D341Med (cell line): ENCODE data around the gene ZNF488.
"Not testable (repeated sequence)": the region's sequence is repeated elsewhere in the genome, so short reads cannot be mapped to it uniquely, and the experiment has no call there.

ENCODE experiments used
- DNase-seq: peaks from one replicate; pipeline ENCODE4 v3.0.0; 2012; ENCODE audit warnings: low spot score

Gene ZNF488

DNA sequence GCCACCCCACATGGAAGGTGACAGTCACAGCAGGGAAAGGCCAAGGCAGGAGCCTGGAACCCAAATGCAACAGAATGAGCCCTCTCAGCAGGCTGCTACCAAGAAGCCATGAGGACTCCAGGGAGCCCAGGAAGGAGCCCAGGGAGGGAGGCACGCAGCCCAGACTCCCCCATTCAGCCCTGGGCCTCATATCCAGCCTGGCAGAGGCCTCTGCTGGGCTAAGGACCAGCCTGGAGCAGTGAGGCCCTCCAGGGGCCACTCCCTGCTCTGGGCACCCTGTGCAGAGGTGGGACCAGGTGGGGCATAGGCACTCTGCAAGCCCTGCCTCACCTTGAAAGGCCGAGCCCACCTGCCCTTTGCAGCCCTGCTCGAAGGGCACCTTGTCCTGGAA lies 25.8 kb upstream of the ZNF488 start:
- DNase-seq, result no peak

DNA sequence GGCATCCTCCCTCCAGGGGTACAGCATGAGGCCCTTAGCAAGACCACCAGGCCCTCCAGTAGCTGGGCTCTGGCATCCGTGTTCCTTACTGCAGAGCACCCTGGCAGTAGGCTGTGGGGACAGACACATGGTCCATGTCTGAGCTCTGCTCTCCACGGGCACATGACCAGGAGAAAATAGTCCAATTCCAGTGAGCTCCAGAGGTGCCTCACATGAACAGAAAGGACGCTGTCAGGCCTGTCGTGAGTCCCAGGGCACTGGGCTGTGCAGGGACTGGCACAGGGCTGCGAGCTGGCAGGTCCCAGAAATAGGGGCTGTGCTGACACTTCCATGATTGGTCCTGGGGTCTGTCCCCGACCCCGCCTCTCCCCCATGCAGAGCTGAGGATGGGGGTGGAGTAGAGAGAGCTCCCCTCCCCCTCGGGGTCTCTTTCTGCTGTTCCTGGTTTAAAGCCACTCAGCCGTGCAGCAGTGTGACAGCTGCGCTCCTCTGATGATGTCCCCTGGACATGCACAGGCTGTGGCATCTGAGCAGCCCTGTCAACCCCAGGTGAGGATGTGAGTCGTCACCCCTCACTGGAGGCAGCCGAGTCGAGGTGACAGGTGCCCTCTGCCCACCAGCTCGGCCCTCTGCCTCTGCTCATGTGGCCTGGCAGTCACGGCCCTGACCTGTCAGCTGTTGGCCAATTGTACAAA lies 25.2 kb upstream of the ZNF488 start:
- no peak for DNase-seq

DNA sequence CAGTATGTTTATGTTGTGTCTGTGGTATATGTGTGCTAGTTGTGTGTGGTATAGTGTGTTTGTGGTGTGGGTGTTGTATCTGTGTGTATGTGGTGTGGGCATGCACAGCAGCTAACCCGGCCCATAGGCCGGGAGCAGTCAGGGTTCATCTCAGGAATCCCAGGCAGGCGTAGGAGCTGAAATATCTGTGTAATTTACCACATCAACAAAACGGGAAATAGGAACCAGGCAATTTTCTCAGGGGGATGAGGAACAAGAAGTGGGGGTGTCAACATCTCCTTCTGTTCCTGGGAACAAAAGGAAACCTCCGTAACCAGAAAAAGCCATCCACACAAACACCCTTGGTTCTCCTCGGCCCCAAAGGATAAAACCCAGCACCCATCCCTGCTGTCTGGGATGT lies 24.5 kb upstream of the ZNF488 start:
- DNase-seq, result no peak

DNA sequence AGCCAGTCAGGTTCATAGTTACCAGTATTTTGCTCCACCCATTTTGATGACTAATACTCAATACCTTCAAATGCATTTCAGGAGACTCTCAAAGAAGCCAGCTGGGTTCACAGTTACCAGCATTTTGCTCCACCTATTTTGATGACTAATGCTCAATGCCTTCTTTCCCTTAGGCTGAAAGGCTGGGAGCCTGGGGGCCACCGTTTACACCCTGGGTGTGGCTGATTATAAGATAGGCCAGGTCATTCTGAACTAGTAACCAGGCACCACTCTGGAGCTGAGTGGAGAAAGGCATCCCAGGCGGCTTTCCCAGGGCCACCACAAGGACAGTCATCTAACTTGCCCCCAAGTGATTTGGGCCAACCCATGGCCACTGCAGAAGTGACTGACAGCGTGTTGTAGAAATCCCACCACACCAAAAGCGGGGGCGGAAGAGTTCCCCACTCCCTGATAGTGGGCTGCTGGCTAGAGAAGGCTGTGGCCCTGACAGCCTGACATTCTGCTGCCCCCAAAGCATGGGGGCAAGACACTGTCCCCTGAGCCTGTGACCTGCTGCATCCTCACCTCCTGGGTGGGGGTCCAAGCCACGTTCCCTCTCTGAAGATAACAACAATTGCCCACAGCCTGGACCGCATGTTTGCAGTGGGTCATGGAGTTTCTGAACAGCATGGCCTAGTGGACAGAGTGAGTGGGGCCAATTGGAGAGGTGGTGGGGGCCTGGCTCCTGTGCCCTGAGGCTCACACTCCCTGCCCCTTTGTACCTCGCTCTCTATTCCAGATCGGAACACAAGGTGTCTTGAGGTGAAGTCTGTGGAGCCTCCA lies 23.0 kb upstream of the ZNF488 start:
- DNase-seq, result peak; percentile 17

DNA sequence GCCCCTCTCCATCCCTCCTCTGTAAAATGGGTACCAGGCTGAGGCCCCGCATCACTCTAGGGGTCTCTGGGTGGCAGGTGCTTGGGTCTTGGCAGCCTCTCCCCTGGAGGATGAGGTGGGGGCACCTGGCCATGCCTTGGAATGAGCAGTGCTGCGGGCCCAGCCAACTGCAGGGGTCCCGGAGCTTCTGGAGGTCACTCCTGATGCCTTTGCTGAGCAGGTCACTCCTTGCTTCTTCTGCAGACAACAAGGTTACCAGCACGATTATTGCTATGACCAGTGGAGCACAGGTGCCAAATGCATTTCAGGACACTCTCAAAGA lies 22.4 kb upstream of the ZNF488 start:
- no peak for DNase-seq

DNA sequence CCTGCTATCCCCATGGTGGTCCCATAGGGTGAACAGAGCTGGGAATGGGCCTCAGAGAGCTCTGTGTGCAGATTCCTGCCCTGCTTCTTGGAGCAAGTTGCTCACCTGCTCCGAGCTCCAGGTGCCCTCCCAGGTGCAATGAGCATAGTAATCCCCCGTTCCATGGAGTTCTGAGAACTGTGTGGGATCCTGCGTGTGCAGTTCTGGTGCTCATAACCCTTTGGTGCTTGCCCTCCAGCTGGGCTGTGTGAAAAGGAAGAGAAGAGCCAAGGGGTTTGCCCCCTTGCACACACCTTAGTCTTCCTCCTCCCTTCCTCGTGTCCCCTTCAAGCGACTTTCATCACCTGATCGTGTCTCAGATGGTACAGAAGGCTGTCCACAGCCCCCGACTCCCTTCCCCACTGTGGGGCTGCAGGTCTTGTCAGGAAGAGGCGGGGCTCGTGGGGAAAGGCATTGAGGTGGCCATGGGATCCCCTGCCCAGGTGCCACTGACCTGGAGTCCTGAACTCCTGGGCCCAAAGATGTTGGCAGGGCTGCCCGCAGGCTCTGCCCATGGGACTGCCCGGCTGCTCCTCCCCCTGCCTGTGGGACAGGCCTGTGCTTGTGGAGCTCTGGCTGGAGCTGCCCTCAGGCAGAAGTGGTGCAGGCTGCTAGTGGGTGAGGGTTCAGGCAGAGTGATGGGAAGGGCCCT lies 21.9 kb upstream of the ZNF488 start:
- DNase-seq, result peak; percentile 12

DNA sequence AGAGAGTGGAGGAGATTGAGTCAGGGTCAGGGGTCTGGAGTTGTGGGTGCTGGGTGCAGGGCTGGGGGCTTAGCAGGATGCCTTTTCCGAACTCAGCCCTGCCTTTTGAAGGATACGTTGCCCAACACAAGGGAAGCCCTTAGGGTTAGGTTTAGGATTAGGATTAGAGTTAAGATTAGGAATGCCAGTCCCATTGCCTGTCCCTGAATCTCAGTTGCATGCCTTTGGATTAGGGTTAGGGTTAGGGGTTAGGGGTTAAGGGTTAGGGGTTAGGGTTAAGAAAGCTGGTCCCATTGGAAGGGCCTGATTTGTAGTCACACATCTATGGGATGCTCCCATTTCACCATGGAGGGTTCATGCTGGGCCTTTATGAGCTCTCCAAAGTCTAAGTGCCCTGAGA lies 20.8 kb upstream of the ZNF488 start:
- no peak for DNase-seq

DNA sequence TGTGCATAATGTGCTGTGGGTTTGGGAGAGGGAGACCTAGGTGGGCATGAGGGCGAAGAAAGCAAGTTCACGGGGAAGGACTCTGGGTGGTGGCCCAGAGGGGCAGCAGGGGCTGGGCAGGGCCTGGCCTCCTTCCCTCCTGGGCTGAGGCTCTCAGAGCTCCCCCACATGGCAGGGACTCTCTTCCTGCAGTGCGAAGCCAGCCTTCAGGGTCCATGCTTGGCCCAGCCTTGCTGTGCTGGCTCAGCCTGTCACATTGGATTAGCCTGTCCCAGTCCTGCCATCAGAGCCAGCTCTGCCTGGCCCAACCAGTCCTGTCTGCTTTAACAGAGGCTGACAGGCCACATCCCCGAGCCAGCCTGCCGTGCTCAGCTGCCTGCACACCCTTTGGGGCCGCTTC lies 20.4 kb upstream of the ZNF488 start:
- DNase-seq, result peak; percentile 26

DNA sequence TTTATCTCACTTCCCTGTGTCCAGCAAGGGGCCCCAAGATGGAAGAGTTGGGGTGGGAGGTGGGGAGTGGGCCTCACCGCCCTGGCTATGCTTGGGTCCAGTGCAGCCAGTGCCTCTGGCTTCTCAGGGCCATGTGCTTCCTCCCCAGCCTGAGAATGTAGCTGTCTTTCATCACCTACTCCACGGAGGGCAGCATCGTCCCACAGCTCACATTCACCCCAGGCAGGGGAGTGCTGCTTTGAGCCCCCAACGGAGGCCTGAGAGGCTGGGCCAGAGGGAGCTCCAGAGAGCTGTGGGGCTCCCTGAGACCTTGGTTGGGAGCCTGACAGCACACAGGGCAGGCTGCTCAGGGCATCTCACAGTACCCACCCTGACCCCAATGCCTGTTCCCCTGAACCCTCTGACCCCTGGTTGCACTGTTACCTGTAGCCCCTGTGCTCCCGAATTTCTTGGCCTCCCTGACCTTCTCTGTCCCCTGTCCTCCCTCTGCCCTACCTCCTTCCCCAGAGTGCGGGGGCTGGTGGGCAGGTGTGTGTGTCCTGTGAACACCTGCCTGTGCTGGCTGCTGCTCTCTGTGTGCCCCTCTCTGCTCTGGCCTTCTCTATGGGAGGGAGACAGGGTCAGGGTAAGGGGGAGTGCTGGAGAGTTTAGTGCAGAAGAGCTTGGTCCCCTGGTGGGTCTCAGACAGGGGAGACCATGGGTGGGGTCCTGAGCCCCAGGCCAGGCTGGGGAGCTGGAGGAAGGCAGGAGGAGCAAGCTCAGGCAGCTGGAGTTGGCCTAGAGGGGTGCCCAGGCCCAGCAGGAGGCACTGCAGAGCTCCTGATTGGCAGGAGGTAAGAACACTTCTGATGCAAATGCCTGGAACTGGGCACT lies 19.6 kb upstream of the ZNF488 start:
- peak; percentile 17 for DNase-seq

DNA sequence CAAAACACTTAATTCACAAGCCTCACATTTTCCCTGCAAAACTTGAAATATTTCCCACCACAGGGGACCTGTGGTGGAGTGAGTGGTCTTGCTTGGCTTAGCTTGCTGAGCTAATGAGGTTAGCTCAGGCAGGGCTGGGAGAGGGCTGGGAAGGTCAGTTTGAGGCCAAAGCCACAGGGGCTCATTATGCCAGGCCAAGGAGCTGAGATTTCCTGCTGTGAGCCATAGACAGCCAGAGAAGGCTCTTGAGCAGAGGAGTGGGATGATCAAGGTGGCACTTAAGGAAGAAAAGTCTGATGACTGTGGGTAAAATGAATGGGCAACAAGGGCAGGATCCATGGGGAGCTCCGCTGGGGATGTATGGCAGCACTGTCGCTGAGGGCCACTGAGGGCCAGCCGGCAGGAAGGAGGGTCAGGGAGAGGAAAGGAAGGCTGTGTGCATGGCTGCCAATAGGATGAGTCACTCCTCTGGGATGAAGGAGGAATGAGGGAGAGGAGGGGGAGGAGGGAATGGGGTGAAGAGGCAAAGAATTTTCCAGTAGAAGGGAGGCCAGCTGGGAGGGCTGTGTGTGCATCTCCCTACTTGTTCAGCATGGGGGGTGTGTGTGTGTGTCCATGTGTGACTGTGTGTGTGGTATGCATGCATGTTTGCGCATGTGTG lies 18.7 kb upstream of the ZNF488 start:
- DNase-seq, result peak; percentile 15

DNA sequence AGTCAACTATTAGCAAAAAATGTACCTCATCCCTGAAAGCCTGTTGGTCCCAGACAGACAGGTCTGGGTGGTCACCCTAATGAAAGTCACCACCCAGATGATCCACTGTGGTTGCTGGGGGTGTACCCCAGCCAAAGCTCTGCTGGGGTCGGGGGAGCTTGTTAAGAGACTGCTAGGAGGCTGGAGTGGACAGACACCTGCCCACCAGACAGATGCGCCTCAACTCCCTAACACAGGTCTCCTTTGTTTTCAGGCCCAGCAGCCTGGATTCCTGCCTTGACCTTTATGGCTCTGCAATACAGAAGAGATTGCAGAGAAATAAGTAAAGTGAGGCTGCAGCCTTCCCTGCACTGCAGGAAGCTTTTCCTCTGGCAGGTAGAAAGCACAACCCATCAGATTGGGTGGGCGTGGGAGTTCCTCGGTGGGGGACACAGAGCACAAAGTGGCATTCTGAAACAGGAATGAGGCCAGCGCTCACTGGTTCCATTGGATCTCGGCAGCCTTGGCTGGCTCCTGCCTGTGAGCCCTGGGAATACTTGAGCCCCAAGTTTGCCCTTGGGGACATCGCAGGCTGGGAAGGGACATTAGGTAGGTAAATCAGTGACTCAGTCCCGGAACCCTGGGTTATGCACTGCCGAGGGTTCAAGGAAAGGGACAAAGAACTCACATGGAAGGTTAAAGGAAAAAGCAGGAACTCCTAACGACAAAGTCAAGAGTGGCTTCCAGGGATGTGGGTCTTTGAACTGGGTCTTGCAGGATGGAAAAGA lies 18.0 kb upstream of the ZNF488 start:
- DNase-seq, result peak; percentile 14

DNA sequence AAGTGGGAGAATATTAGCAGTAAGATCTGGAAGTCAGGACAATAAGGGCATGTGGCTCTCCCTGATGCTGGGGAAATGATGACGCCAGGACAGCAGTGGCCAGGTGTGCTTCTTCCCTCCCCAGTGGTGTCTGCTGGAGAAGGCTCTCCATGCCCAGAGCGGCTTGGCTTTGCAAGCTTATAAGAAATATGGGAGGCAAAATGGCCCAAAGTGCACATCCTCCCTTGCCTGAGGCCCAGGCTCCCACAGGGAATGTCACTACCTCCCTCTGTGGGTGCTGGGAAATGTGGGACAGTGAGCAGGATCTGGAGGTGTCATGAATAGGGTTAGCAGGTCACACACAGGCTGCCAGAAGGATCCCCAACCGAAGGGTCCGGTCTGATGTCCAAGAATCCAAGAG lies 17.1 kb upstream of the ZNF488 start:
- peak; percentile 12 for DNase-seq

DNA sequence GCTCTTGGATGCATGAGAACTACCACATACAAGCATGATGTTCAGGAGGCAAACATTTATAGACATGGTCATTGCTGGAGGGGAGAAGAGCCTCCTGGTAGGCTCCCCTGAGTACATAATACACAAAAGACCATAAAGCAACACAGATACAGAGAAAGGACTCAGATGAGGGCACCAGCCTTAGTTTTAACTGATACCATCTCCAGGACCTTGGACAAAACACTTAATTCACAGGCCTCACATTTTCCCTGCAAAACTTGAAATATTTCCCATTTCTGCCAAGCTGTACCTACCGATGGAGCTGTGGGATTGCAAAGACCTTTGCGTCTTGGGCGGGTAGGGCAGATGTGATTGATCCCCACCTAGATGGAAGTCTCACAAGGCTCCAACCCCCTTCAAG lies 16.7 kb upstream of the ZNF488 start:
- DNase-seq, result no peak

DNA sequence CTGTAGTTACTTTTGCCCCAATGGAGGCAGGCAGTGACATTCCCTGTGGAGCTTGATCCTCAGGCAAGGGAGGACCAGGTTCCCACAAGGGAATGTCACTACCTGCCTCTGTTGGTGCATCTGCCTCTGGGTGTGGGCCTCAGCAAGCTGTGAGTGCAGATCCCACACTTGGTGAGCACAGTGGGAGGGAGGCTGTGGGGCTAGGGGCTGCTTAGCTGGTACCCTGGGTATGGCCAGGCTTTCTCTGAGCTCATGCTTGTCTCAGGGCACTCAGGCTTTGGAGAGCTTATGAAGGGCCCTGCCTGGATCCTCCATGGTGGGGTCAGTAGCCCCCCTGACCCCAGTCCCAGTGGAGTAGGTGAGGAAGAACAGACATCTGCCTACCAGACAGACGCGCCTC lies 16.2 kb upstream of the ZNF488 start:
- peak; percentile 10 for DNase-seq

DNA sequence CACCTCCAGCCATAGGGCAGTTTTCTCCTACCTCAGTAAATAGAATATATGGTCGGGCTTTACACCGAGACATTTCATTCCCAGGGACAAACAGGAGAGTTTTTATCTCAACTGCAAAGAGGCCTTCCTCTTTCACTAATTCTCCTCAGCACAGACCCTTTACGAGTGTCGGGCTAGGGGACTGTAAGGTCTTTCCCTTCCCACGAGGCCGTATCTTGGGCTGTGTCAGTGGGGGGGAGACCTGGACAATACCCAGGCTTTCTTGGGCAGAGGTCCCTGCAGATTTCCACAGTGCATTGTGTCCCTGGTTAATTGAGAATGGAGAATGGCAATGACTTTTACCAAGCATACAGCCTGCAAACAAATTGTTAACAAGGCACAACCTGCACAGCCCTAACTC lies 13.2 kb upstream of the ZNF488 start:
- DNase-seq, result no peak

DNA sequence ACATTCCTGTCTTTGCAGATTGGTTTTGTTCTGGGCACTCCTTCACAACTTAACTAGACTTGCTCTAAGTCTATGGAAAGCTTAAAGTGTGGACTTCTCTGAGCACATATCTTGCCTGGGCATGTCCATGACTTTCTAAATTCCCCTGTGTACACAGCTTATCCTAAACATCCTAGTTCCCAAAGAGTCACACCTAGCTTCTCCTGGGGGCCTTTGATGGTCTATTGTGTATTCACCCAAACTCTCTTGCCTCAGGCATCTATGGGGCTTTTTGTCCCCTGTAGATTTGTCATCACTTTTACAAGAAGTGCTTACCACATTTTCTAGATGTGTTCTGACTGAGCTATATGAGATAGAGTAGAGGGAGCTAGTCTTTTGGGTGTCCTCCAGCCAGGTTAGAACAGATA lies 12.2 kb upstream of the ZNF488 start:
- DNase-seq, result no peak

DNA sequence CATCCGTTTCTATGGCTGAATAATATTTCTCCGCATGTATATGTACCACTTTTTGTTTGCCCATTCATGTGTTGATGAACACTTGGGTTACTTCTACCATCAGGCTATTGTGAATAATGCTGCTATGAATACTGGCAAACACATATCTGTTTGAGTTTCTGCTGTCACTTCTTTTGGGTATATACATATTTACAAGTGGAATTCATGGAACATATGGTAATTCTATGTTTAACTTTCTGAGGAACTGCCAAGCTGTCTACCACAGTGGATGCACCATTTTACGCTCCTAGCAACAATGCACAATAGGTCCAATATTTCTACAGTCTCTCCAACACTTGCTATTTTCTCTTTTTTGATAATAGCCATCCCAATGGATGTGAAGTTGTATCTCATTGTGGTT lies 5.5 kb upstream of the ZNF488 start:
- no peak for DNase-seq

DNA sequence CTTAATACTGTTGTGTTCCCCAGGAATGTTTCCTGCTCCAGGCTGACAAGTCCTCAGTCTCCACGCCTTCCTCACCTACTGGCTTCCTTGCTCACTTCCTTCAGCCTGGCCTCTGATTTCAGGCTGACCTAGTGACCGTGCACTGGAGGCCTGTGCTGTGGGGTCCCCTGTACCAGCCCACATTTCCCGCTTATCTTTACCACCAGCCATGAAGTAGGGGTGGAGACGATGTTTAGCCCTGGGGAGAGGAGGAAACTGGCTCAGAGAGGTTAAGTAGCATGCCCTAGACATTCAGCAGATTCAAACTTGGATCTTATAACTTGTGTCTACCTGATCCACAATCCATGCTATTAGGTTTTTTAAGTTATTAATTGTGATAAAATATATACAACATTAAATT lies 4.8 kb upstream of the ZNF488 start:
- DNase-seq, result no peak

DNA sequence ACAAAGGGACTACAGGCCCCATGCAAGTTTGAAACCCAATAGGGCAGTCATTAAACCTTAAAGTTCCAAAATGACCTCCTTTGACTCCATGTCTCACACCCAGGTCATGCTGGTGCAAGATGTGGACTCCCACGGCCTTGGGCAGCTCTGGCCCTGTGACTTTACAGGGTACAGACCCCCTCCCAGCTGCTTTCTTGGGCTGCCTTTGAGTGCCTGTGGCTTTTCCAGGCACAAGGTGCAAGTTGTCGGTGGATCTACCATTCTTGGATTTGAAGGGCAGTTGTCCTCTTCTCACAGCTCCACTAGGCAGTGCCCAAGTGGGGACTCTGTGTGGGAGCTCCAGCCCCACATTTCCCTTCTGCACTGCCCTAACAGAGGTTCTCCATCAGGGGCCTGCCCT lies 2.0 kb upstream of the ZNF488 start:
- DNase-seq, result not testable (repeated sequence)

DNA sequence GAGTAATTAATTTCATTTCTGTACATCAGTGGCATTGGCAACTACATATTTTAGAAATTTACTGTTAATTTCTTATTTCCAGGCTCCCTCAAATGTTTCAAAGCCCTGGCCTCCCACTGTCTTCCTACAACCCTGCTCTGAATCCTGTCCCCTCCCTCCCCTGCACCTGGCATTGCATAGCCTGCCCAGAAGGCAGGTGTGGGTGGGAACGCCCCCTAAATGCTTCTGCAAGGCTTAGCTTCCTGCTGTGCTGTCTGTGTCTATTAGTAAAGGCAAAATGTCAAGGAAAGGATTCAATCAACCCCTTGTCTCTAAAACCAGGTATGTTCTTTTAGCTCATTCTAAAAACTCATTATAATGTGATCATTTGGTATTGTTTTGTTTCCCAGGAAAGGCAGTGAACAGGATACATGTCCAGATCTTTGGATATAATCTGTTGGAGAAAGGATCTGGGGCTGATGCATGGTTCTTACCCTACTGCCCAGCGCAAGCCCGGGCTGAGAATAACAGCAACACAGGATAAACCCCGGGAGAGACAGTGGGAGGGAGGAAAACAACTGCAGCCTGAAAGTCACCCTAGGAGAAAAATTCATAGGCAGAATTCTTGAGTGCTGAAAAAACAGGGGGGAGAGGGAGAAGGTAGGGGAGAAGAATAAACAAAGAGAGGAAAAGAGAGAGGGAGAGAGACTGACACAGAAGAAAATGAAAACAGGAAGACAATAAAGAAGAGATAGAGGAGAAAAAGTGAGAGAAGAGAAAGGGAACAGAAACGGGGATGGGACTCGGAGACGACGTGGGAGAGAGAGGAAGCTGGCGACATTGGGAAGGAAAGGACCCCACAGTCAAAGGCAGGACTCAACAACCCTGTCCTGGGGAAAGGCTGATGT lies 589 bp downstream of the ZNF488 start:
- DNase-seq, result peak; percentile 57
